Caco-2 (cell line): ENCODE measurements around the gene ARHGAP25. TPM values are rescaled to one million over a fixed set of nuclear protein-coding genes. Genes with fewer than 3 reads are reported as not detected.

Experiments used
- BruUV-seq: library from RNA; stranded (reverse); fragments of 400-500 nt; replicated peaks from 2 replicates; lab custom pipeline; 2021; lab: Mats Ljungman, UMichigan
- CTCF ChIA-PET: fragments of 300-600 bp; sonication (Branson Sonifier 250); formaldehyde crosslinking; loops from one replicate; lab custom pipeline; 2022; ENCODE audit warnings: antibody characterized with exemption; lab: Charles Lee
- POLR2A ChIA-PET: fragments of 300-600 bp; sonication (Branson Sonifier 250); formaldehyde crosslinking; loops from one replicate; lab custom pipeline; 2022; ENCODE audit warnings: antibody characterized with exemption; lab: Charles Lee
- DNase-seq, 2 experiments: peaks; one replicate each; pipeline versions ENCODE4 v3.0.0 to v3.0.0-alpha.2; 2020 to 2022
- H3K27me3 ChIP-seq: replicated peaks from 2 replicates; pipeline ENCODE4 v1.6.0; 2011; ENCODE audit warnings: low read length; ENCODE audit not compliant: control insufficient read depth, insufficient read depth
- H3K36me3 ChIP-seq: 2 replicates; pipeline ENCODE4 v1.5.1; 2011; ENCODE audit warnings: low read length; ENCODE audit not compliant: control insufficient read depth, insufficient read depth
- H3K4me1 ChIP-seq: fragments of 250-450 bp; sonication (Bioruptor Pico); 2 replicates; pipeline ENCODE4 v1.5.1; 2020; ENCODE audit warnings: mild to moderate bottlenecking
- H3K4me3 ChIP-seq: 2 replicates; pipeline ENCODE4 v1.5.1; 2011; ENCODE audit warnings: low read depth, mild to moderate bottlenecking, control low read depth, low read length
- H3K9me3 ChIP-seq: fragments of 250-450 bp; sonication (Bioruptor Pico); 2 replicates; pipeline ENCODE4 v1.5.1; 2020; ENCODE audit warnings: mild to moderate bottlenecking, moderate library complexity
- H3K27ac Mint-ChIP-seq: one replicate; pipeline ENCODE4 v1.8.0; 2022; ENCODE audit warnings: mixed read lengths; ENCODE audit not compliant: unreplicated experiment
- H3K27me3 Mint-ChIP-seq: one replicate; pipeline ENCODE4 v1.8.0; 2022; ENCODE audit warnings: mixed read lengths; ENCODE audit not compliant: insufficient read depth, unreplicated experiment
- H3K36me3 Mint-ChIP-seq: one replicate; pipeline ENCODE4 v1.8.0; 2022; ENCODE audit warnings: mild to moderate bottlenecking, mixed read lengths; ENCODE audit not compliant: insufficient read depth, unreplicated experiment
- H3K4me1 Mint-ChIP-seq: one replicate; pipeline ENCODE4 v1.8.0; 2022; ENCODE audit warnings: low read depth, mixed read lengths; ENCODE audit not compliant: unreplicated experiment
- H3K4me3 Mint-ChIP-seq: one replicate; pipeline ENCODE4 v1.8.0; 2022; ENCODE audit warnings: mild to moderate bottlenecking, moderate library complexity, mixed read lengths; ENCODE audit not compliant: unreplicated experiment
- H3K9me3 Mint-ChIP-seq: one replicate; pipeline ENCODE4 v1.8.0; 2022; ENCODE audit warnings: mixed read lengths; ENCODE audit not compliant: unreplicated experiment
- CTCF ChIP-seq, 2 experiments: fragments of 200-600 bp in 1 of 2; IDR thresholded peaks; 1 replicate in 1 of 2; 2 replicates in 1 of 2; pipeline versions ENCODE4 v1.5.1 to v1.8.0; 2011 to 2022; ENCODE audit warnings: antibody characterized with exemption in 1 of 2, control low read depth in 1 of 2, inconsistent platforms in 1 of 2, low read depth in 1 of 2, low read length in 1 of 2, mild to moderate bottlenecking in 1 of 2, moderate library complexity in 1 of 2; ENCODE audit not compliant: insufficient read depth in 1 of 2, severe bottlenecking in 1 of 2, unreplicated experiment in 1 of 2
- intact Hi-C: fragments of 100-400 bp; cut with micrococcal nuclease; formaldehyde crosslinking; loops from one replicate; pipeline ENCODE4 v1.10.0; 2022; ENCODE audit not compliant: unreplicated experiment
- total RNA-seq: library from RNA; stranded (reverse); gene quantifications from 2 replicates; pipeline ENCODE4 v1.2.3, GENCODE V29; 2022

The ARHGAP25 gene
- total RNA-seq, 1 experiment from 2014 or later, result 0.48 TPM

- intact Hi-C loops, result no loop called here
- Mint-ChIP-seq H3K9me3 (peaks cover 9% of the 10 kb centered on the region), H3K27ac (no peak overlapping the region), H3K36me3 (no peaks in the 10 kb centered on the region), H3K4me3 (no peak overlapping the region), H3K27me3 (peaks cover 8% of the 10 kb centered on the region), H3K4me1 (peaks cover 5% of the 10 kb centered on the region)
- ChIA-PET CTCF (no interaction called here), POLR2A (no interaction called here)
- no peak for DNase-seq
- no peak for TF ChIP-seq CTCF (IDR thresholded peaks at IDR 0.05; ENCODE audit: insufficient read depth in 1 of 2, low read depth in 1 of 2, low read length in 1 of 2, severe bottlenecking in 1 of 2, unreplicated experiment in 1 of 2)
- BruUV-seq, result no TSS peak
- no peak overlapping the region for H3K4me3 ChIP-seq
- H3K27me3 ChIP-seq, result no peaks in the 10 kb centered on the region
- H3K9me3 ChIP-seq, result no peaks in the 10 kb centered on the region
- no peaks in the 10 kb centered on the region for H3K4me1 ChIP-seq
- no peaks in the 10 kb centered on the region for H3K36me3 ChIP-seq
Measured at GRCh38 chr2:68736086-68736485, 1.5 kb downstream of the ARHGAP25 start.

DNA sequence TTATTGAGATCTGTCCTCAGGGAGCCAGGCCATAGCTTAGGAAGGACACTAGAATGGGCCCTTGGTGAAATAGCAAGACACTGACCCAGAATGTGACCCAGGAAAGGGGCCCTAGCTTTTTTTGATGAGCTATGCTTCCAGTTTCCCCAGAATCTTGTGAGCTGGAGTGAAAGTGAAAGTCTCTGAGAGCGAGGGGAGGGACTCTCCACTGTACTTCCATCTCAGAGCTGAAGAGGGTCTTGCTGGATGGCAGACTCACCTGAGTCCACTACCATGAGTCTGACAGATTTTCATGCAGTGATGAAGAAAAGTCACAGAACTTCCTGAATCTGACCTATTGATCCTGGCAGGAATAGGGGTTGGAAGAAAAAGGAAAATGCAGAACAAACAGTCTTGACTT, 3.1 kb downstream of the ARHGAP25 start:
- ChIA-PET CTCF (no interaction called here), POLR2A (no interaction called here)
- Histone ChIP-seq H3K36me3 (no peaks in the 10 kb centered on the region), H3K9me3 (no peaks in the 10 kb centered on the region), H3K4me3 (no peak overlapping the region), H3K4me1 (no peaks in the 10 kb centered on the region), H3K27me3 (no peaks in the 10 kb centered on the region)
- no TSS peak for BruUV-seq
- Mint-ChIP-seq H3K36me3 (no peaks in the 10 kb centered on the region), H3K27me3 (peaks cover 8% of the 10 kb centered on the region), H3K9me3 (no peaks in the 10 kb centered on the region), H3K27ac (no peak overlapping the region), H3K4me3 (no peak overlapping the region), H3K4me1 (no peaks in the 10 kb centered on the region)
- TF ChIP-seq CTCF (IDR thresholded peaks at IDR 0.05; ENCODE audit: insufficient read depth in 1 of 2, low read depth in 1 of 2, low read length in 1 of 2, severe bottlenecking in 1 of 2, unreplicated experiment in 1 of 2), result no peak
- intact Hi-C loops, result no loop called here
- DNase-seq, result no peak

DNA sequence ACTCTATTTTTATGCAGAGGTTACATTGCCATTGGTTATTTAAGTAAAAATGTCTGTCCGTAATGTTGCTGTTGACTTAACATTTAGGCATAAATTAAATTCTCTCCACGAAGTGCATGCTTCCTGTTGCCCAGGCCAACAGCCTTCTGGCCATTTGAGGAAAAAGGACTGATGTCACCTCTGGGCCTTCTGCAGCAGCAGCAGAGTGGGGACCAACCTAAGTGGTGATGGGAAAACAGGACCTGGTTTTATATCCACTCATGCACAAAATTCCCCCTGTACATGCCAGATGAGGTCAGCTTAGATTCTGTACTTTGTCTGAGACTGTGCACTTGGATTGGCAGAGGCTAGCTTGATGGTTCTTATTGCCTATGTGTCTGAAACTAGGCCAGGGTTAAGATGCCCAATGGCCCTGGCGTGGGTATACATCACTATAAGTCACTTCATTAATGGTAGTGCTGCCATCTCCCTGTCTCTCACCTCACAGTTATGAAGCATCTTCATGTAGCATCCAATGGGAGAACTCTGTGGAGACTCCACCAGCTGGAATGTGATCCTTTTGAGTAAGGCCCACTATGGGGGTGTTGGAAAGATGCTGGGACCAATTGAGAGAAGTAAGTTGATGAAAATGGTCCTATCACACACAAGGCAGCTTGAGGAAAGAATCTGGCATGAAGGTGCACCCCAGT, 4.4 kb downstream of the ARHGAP25 start:
- no peaks in the 10 kb centered on the region for H3K27me3 ChIP-seq
- H3K9me3 Mint-ChIP-seq, result no peaks in the 10 kb centered on the region
- no peaks in the 10 kb centered on the region for H3K4me1 Mint-ChIP-seq
- no peaks in the 10 kb centered on the region for H3K9me3 ChIP-seq
- H3K4me3 ChIP-seq, result no peak overlapping the region
- peaks cover 8% of the 10 kb centered on the region for H3K27me3 Mint-ChIP-seq
- ChIA-PET POLR2A (no interaction called here), CTCF (no interaction called here)
- H3K36me3 ChIP-seq, result no peaks in the 10 kb centered on the region
- intact Hi-C loops, result no loop called here
- DNase-seq, result no peak
- no peaks in the 10 kb centered on the region for H3K4me1 ChIP-seq
- BruUV-seq, result no TSS peak
- no peak overlapping the region for H3K27ac Mint-ChIP-seq
- H3K36me3 Mint-ChIP-seq, result no peaks in the 10 kb centered on the region
- TF ChIP-seq CTCF (IDR thresholded peaks at IDR 0.05; ENCODE audit: insufficient read depth in 1 of 2, low read depth in 1 of 2, low read length in 1 of 2, severe bottlenecking in 1 of 2, unreplicated experiment in 1 of 2), result no peak
- no peak overlapping the region for H3K4me3 Mint-ChIP-seq
